ENCODE data around the gene TJP1. TPM values are rescaled to one million over a fixed set of nuclear protein-coding genes. Genes with fewer than 3 reads are reported as not detected.
A peak's percentile ranks its signal among the peaks of the same experiment; 100 is the strongest.

The TJP1 gene
- total RNA-seq (2014; rRNA removed): 34.9 and 40.4 TPM in 2 replicates
- 21.5 TPM for polyA plus RNA-seq (2012)

GRCh38 chr15:29822100-29822683, at the start of gene TJP1:
Gene TJP1, minus strand, starts transcription at chr15:29822468. Its CDS starts 440 bp downstream, at chr15:29822028.
- peak; percentile 73 for DNase-seq (ENCODE audit: low read depth)

GRCh38 chr15:29871401-29871800, 49.1 kb upstream of the TJP1 start:
- DNase-seq (ENCODE audit: low read depth): no peak

GRCh38 chr15:29870495-29871151, 48.4 kb upstream of the TJP1 start:
- DNase-seq (ENCODE audit: low read depth): no peak

GRCh38 chr15:29867241-29868000, 45.2 kb upstream of the TJP1 start:
- DNase-seq (ENCODE audit: low read depth): no peak

- DNase-seq (ENCODE audit: low read depth): no peak
Observed at GRCh38 chr15:29866337-29866736, 44.1 kb upstream of the TJP1 start.

- no peak for DNase-seq (ENCODE audit: low read depth)
Observed at GRCh38 chr15:29864501-29864900, 42.2 kb upstream of the TJP1 start.

- DNase-seq (ENCODE audit: low read depth): no peak
Observed at GRCh38 chr15:29863438-29863837, 41.2 kb upstream of the TJP1 start.

GRCh38 chr15:29862271-29862670, 40.0 kb upstream of the TJP1 start:
- no peak for DNase-seq (ENCODE audit: low read depth)

GRCh38 chr15:29860872-29861271, 38.6 kb upstream of the TJP1 start:
- DNase-seq (ENCODE audit: low read depth): no peak

GRCh38 chr15:29859973-29860715, 37.9 kb upstream of the TJP1 start:
- peak; percentile 77 for DNase-seq (ENCODE audit: low read depth)

- no peak for DNase-seq (ENCODE audit: low read depth)
Observed at GRCh38 chr15:29859293-29859692, 37.0 kb upstream of the TJP1 start.

- DNase-seq (ENCODE audit: low read depth): no peak
Observed at GRCh38 chr15:29857221-29857789, 35.0 kb upstream of the TJP1 start.

GRCh38 chr15:29854413-29854812, 32.1 kb upstream of the TJP1 start:
- peak; percentile 32 for DNase-seq (ENCODE audit: low read depth)

GRCh38 chr15:29853211-29853987, 31.1 kb upstream of the TJP1 start:
- DNase-seq (ENCODE audit: low read depth): no peak

- no peak for DNase-seq (ENCODE audit: low read depth)
Observed at GRCh38 chr15:29852201-29852600, 29.9 kb upstream of the TJP1 start.

- no peak for DNase-seq (ENCODE audit: low read depth)
Observed at GRCh38 chr15:29849716-29850115, 27.4 kb upstream of the TJP1 start.

- DNase-seq (ENCODE audit: low read depth): no peak
Observed at GRCh38 chr15:29849218-29849617, 26.9 kb upstream of the TJP1 start.

GRCh38 chr15:29844290-29844903, 22.1 kb upstream of the TJP1 start:
- DNase-seq (ENCODE audit: low read depth): peak; percentile 26

GRCh38 chr15:29842290-29842689, 20.0 kb upstream of the TJP1 start:
- DNase-seq (ENCODE audit: low read depth): no peak

GRCh38 chr15:29840926-29841325, 18.7 kb upstream of the TJP1 start:
- peak; percentile 9 for DNase-seq (ENCODE audit: low read depth)
